Gastroesophageal sphincter (tissue), 4 donors: Measurements from ENCODE around the gene NKAIN2. TPM values are rescaled to one million over a fixed set of nuclear protein-coding genes. Genes with fewer than 3 reads are reported as not detected.

Experiments used
- ATAC-seq: fragments of 150-250 bp; one replicate; pipeline ENCODE4 v1.9.1; 2016; ENCODE audit warnings: mild to moderate bottlenecking, moderate library complexity
- H3K27ac ChIP-seq, 4 donors: fragments of 200-600 bp; sonication (generic) in 3 of 4; 1 replicate in 3 of 4; 2 replicates in 1 of 4; pipeline ENCODE4 v1.5.1; 2016 to 2019
- H3K27me3 ChIP-seq: fragments of 200-600 bp; sonication (generic); one replicate; pipeline ENCODE4 v1.5.1; 2019
- H3K36me3 ChIP-seq, 2 donors: fragments of 200-600 bp; sonication (generic); one replicate each; pipeline ENCODE4 v1.5.1; 2019; ENCODE audit warnings: control low read depth in 1 of 2
- H3K4me1 ChIP-seq, 3 donors: fragments of 200-600 bp; sonication (generic); 1 replicate in 2 of 3; 2 replicates in 1 of 3; pipeline ENCODE4 v1.5.1; 2016 to 2019; ENCODE audit warnings: control low read depth in 2 of 3
- H3K4me3 ChIP-seq, 2 donors: fragments of 200-600 bp; sonication (generic); one replicate each; pipeline ENCODE4 v1.5.1; 2019; ENCODE audit warnings: mild to moderate bottlenecking in 1 of 2, moderate library complexity in 1 of 2
- H3K9me3 ChIP-seq, 3 donors: fragments of 200-600 bp; sonication (generic); one replicate each; pipeline ENCODE4 v1.5.1; 2017 to 2019; ENCODE audit warnings: control low read depth in 2 of 3
- EP300 ChIP-seq: sonication (generic); formaldehyde crosslinking; IDR thresholded peaks from one replicate; pipeline ENCODE4 v1.6.1; 2017; ENCODE audit warnings: antibody characterized with exemption, mild to moderate bottlenecking
- POLR2A ChIP-seq, 2 donors: fragments of 450-650 bp; IDR thresholded peaks; one replicate each; pipeline ENCODE4 v1.6.1; 2017; ENCODE audit warnings: antibody characterized with exemption in 2 of 2, mild to moderate bottlenecking in 2 of 2, moderate library complexity in 1 of 2
- POLR2AphosphoS5 ChIP-seq: sonication (generic); formaldehyde crosslinking; IDR thresholded peaks from one replicate; pipeline ENCODE4 v1.6.1; 2017; ENCODE audit warnings: antibody characterized with exemption
- WGBS, 2 donors: methylation state at CpG; one replicate each; pipeline ENCODE4 v1.1.5; 2018; ENCODE audit warnings: low coverage in 1 of 2; 5-methylcytosine and 5-hydroxymethylcytosine counted together
- total RNA-seq, 4 donors: library from RNA; depleted of rRNA; stranded (reverse); fragments of >200 nt; gene quantifications; one replicate each; pipeline ENCODE4 v1.1.0, GENCODE V29; 2016
- TF ChIP-seq, protein P1 (sequence below), 4 experiments: fragments of 200-600 bp in 2 of 4; fragments of 450-650 bp in 2 of 4; sonication (generic) in 1 of 4; IDR thresholded peaks; one replicate each; pipeline ENCODE4 v1.5.1; 2017 to 2019; ENCODE audit warnings: antibody characterized with exemption in 4 of 4, mild to moderate bottlenecking in 2 of 4, moderate library complexity in 2 of 4

The NKAIN2 gene
- total RNA-seq, 4 donors from 2014 or later = 0.23 to 3.2 TPM; not detected in 2

DNA sequence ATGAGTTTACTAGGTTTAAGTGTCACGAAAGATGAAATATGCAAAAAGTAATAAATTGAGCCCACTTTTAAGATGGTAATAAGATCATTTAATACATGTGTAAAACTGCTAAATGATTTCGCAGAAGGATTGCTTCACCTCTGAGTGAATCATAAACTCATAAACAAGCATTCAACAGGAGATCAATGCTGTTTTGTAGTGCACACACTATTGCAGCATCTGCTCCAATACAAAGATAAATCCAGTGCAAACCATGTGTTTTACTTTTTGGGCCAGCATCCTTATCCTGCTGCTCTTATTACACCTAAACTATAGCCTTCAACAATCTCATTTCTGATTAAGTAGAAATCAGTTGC lies 400.1 kb downstream of the NKAIN2 start:
- no peak for ATAC-seq

DNA sequence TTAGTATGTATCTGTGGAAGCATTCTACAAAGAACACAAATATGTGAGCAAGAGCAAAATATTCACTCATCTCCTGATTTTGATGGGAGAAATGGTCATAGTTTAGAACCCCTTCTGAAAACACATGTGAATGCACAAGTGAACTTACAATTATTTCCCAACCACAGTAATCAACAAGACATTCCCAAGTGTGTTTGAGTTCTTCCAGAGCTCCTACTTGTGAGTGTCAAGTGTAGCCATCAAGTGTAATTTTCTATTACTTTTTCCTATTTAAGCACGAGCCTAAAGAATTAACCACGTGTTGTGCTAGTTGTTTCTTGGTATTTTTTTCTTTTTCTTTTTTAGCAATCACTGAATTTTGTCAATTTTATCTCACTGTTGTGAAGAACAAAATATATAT lies 402.3 kb downstream of the NKAIN2 start:
- H3K27me3 ChIP-seq = no peaks in the 10 kb centered on the region
- TF ChIP-seq, protein P1, sequence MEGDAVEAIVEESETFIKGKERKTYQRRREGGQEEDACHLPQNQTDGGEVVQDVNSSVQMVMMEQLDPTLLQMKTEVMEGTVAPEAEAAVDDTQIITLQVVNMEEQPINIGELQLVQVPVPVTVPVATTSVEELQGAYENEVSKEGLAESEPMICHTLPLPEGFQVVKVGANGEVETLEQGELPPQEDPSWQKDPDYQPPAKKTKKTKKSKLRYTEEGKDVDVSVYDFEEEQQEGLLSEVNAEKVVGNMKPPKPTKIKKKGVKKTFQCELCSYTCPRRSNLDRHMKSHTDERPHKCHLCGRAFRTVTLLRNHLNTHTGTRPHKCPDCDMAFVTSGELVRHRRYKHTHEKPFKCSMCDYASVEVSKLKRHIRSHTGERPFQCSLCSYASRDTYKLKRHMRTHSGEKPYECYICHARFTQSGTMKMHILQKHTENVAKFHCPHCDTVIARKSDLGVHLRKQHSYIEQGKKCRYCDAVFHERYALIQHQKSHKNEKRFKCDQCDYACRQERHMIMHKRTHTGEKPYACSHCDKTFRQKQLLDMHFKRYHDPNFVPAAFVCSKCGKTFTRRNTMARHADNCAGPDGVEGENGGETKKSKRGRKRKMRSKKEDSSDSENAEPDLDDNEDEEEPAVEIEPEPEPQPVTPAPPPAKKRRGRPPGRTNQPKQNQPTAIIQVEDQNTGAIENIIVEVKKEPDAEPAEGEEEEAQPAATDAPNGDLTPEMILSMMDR (IDR thresholded peaks at IDR 0.05) = no peak
- TF ChIP-seq POLR2A (IDR thresholded peaks at IDR 0.05) = no peak
- TF ChIP-seq POLR2AphosphoS5 = no peak
- TF ChIP-seq EP300 = no peak
- H3K4me3 ChIP-seq = no peak overlapping the region
- no peaks in the 10 kb centered on the region for H3K4me1 ChIP-seq
- no peak for ATAC-seq
- no peak overlapping the region for H3K27ac ChIP-seq
- H3K9me3 ChIP-seq = no peaks in the 10 kb centered on the region
- WGBS, 2 donors = 20 to 46% methylated on average over 2 of the region's 2 CpGs
- no peaks in the 10 kb centered on the region for H3K36me3 ChIP-seq

More for the DNA sequence above, 400.1 kb downstream of the NKAIN2 start:
- H3K4me1 ChIP-seq = no peaks in the 10 kb centered on the region
- no peak for TF ChIP-seq POLR2A (IDR thresholded peaks at IDR 0.05)
- TF ChIP-seq, protein P1 (IDR thresholded peaks at IDR 0.05) = no peak
- no peaks in the 10 kb centered on the region for H3K9me3 ChIP-seq
- WGBS, 2 donors = 71 to 100% methylated on average over 2 of the region's 2 CpGs
- H3K36me3 ChIP-seq = no peaks in the 10 kb centered on the region
- H3K4me3 ChIP-seq = no peak overlapping the region
- H3K27me3 ChIP-seq = no peaks in the 10 kb centered on the region
- H3K27ac ChIP-seq = no peak overlapping the region

DNA sequence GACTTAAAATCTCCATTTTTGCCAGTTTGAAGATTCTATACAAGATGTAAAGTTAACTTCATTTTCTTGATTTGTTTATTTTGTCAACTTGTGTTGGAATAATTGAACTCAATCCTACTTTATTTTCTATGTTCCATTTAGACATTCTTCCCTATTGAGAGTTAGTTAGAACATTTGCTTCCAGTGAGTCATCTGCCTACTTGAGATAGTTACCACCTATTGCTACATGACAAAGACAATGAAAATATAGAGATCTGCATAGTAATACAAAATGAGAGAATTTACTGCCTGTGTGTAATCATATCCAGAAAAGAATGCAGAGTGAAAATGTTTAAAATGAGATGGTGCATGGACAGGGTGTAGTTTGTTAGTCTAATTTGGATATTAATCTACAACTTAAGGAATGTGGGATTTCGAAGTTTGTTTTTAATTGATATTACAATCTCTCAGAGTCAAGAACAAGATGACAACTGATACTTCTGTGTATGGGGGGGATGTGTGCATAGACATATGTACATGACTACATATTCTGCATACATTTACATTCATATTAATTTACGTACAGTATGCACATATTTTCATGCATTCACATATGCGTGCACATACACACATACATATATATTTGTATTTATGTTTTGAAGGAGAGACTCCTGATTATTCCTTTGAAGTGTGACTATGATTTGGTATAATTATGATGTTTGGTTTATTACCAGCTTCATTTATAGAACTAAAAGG lies 420.1 kb downstream of the NKAIN2 start:
- no peaks in the 10 kb centered on the region for H3K9me3 ChIP-seq
- ATAC-seq = no peak
- H3K36me3 ChIP-seq = no peaks in the 10 kb centered on the region
- no peak overlapping the region for H3K27ac ChIP-seq
- TF ChIP-seq POLR2A (IDR thresholded peaks at IDR 0.05) (no peak), EP300 (no peak), POLR2AphosphoS5 (no peak)
- TF ChIP-seq, protein P1 (IDR thresholded peaks at IDR 0.05) = no peak
- H3K4me3 ChIP-seq = no peak overlapping the region
- no peaks in the 10 kb centered on the region for H3K27me3 ChIP-seq
- 86 to 95% methylated on average over 3 of the region's 3 CpGs for WGBS, 2 donors
- no peaks in the 10 kb centered on the region for H3K4me1 ChIP-seq

DNA sequence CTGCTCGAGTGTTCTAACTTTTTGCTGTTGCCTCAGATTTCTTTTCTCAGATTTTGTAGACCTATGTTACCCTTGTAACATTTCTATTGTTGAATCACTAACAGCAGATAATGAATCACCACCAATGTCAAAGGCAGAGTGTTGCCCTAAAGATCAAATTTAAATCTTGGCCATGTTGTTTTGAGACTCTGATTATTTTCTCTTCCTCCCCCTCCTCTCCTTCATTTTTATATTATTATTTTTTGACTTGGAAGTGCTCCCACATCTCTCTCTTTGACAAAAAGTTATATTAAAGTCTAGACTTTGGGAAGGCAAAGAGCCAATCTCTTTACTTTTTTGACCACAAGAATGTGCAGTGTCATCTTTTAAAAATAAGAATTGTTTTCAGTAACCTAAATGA lies 422.7 kb downstream of the NKAIN2 start:
- H3K9me3 ChIP-seq = peaks cover 0 to 11% (median 0%) of the 10 kb centered on the region in 3 donors
- no peaks in the 10 kb centered on the region for H3K4me1 ChIP-seq
- ATAC-seq = no peak
- no peaks in the 10 kb centered on the region for H3K27me3 ChIP-seq
- H3K36me3 ChIP-seq = no peaks in the 10 kb centered on the region
- H3K4me3 ChIP-seq = no peak overlapping the region
- TF ChIP-seq, protein P1 (IDR thresholded peaks at IDR 0.05) = no peak
- TF ChIP-seq EP300 (no peak), POLR2AphosphoS5 (no peak), POLR2A (IDR thresholded peaks at IDR 0.05) (no peak)
- 35 to 54% methylated on average over 1 of the region's 1 CpG for WGBS, 2 donors
- no peak overlapping the region for H3K27ac ChIP-seq

DNA sequence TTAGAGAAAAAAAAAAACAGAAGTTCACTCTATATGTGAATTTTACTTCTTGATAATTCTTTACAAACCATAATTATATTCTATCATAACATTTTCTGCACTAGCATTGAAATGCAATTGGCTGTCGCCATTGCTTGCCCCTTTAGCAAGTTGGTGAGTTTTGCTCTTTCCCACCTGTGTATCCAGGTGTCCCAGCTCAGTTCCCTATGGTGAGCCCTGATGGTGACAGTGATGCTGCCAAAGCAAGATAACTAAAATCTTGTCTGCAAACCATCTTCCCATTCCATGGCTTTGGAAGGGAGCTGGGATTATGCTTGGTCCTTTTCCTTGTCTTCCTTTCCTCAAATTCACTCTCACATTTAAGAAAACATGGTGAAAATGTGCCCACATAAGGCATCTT lies 429.6 kb downstream of the NKAIN2 start:
- WGBS, 2 donors = 93% methylated on average over 1 of the region's 1 CpG; no CpG with 5 or more reads in 1 of the 2 donors
- no peaks in the 10 kb centered on the region for H3K36me3 ChIP-seq
- TF ChIP-seq POLR2A (IDR thresholded peaks at IDR 0.05) (no peak), POLR2AphosphoS5 (no peak), EP300 (no peak)
- TF ChIP-seq, protein P1 (IDR thresholded peaks at IDR 0.05) = no peak
- H3K9me3 ChIP-seq = peaks cover 0 to 11% (median 0%) of the 10 kb centered on the region in 3 donors
- no peak for ATAC-seq
- H3K27me3 ChIP-seq = no peaks in the 10 kb centered on the region
- H3K4me3 ChIP-seq = no peak overlapping the region
- H3K4me1 ChIP-seq = no peaks in the 10 kb centered on the region
- no peak overlapping the region for H3K27ac ChIP-seq
